Measurements from ENCODE around the gene RSPH4A. TPM values are rescaled to one million over a fixed set of nuclear protein-coding genes. Genes with fewer than 3 reads are reported as not detected.
A peak's percentile ranks its signal among the peaks of the same experiment; 100 is the strongest.

The RSPH4A gene
- total RNA-seq (0.15 and 0.18 TPM in 2 replicates), polyA plus RNA-seq (0.06 TPM in 1 of 2 replicates, not detected in the other), polyA minus RNA-seq (not detected in 2 replicates), Bru-seq, nascent RNA (percentile 30 among the genes with signal in this experiment), BruChase-seq, experiment 1, labeled RNA remaining after a 6-hour chase (percentile 17 among the genes with signal in this experiment), BruChase-seq, experiment 2, labeled RNA remaining after a 2-hour chase (percentile 19 among the genes with signal in this experiment)
- 0.06 and 0.13 TPM in 2 replicates for polyA plus RNA-seq (2011; cell fraction: cytosol; rRNA removed)
- 0.48 and 0.53 TPM in 2 replicates for polyA plus RNA-seq (2011; cell fraction: nucleus; rRNA removed)
- polyA plus RNA-seq (2012): 0.13 TPM in 1 of 2 replicates, not detected in the other
- not detected for polyA minus RNA-seq (2011; cell fraction: cytosol; rRNA and poly(A)+ RNA removed)
- 0.29 and 0.34 TPM in 2 replicates for polyA minus RNA-seq (2011; cell fraction: nucleus; rRNA and poly(A)+ RNA removed)
- long read RNA-seq, partial matches to known transcripts: 1 of 1 reads
- long read RNA-seq, other reads (novel, unspliced or antisense): 0 of 1 reads

GRCh38 chr6:116615937-116616736 is at the start of gene RSPH4A:
Gene RSPH4A, plus strand, starts transcription at chr6:116616479. Its CDS starts 145 bp downstream, at chr6:116616624.
- CTCF ChIA-PET: interaction anchor here (0.6 to 1.5 kb wide), 17 partner anchors 8 to 348 kb away, joined by 3 to 6 read pairs (median 4); partner anchors contain the start of genes CALHM5, FAM162B and RWDD1
- Histone ChIP-seq H3K27ac (ENCODE audit: insufficient read depth, low read depth, low read length) (no peak within 1 kb of the TSS), H3K27me3 (ENCODE audit: control insufficient read depth in 2 of 2, insufficient read depth in 2 of 2, low read length in 2 of 2) (peaks cover 6 to 16% of the 10 kb centered on the region in 2 experiments), H3K9me3 (replicated peaks; ENCODE audit: control insufficient read depth, insufficient read depth, low read length) (no peaks in the 10 kb centered on the region), H3K9me1 (replicated peaks; ENCODE audit: control insufficient read depth, extremely low read depth, insufficient read depth, low read length) (no peaks in the 10 kb centered on the region), H3K36me3 (ENCODE audit: control insufficient read depth in 2 of 2, extremely low read depth in 1 of 2, insufficient read depth in 2 of 2, low read length in 2 of 2) (no peaks in the 10 kb centered on the region), H4K20me1 (replicated peaks; ENCODE audit: control insufficient read depth, extremely low read depth, insufficient read depth, low read length) (no peaks in the 10 kb centered on the region), H3K4me1 (ENCODE audit: control insufficient read depth, extremely low read depth, insufficient read depth, low read length) (peaks cover 9% of the 10 kb centered on the region), H3K4me3 (replicated peaks in 1 of 3; ENCODE audit: insufficient read depth in 1 of 3, low read depth in 1 of 3, low read length in 3 of 3) (peak within 1 kb of the TSS; percentile 52 to 84 (median 70)), H3K4me2 (ENCODE audit: insufficient read depth, low read length) (peak within 1 kb of the TSS; percentile 93), H3K79me2 (ENCODE audit: control insufficient read depth, insufficient read depth, low read length) (no peaks in the 10 kb centered on the region), H3K9ac (replicated peaks; ENCODE audit: extremely low read depth, insufficient read depth, low read length) (peak within 1 kb of the TSS; percentile 53), H2AFZ (ENCODE audit: low read depth, low read length) (peak within 1 kb of the TSS; percentile 100)
- dilution Hi-C loops (cut with MboI; ENCODE audit: extremely low pct_ligation_motif_present, low sequenced_read_pairs): no loop called here
- FAIRE-seq (peak; percentile 100), DNase-seq (ENCODE audit: low read depth, low spot score) (peak; percentile 98)
- POLR2A ChIA-PET: interaction anchor here (0.7 kb wide), 1 partner anchor 56 kb away, joined by 3 read pairs; no protein-coding TSS in a partner anchor
- no peak for TF ChIP-seq FOS (IDR thresholded peaks at IDR 0.05; ENCODE audit: borderline replicate concordance, insufficient read depth, low read length)
- TF ChIP-seq EZH2 (IDR thresholded peaks at IDR 0.05; ENCODE audit: borderline replicate concordance, low read depth, low read length, severe bottlenecking): no peak
- no peak for TF ChIP-seq POLR2A (IDR thresholded peaks at IDR 0.05; ENCODE audit: low read depth, low read length)
- no peak for TF ChIP-seq POLR2AphosphoS5 (IDR thresholded peaks at IDR 0.05; ENCODE audit: insufficient read depth, low read depth, low read length)
- TF ChIP-seq CTCF (IDR thresholded peaks at IDR 0.05; ENCODE audit: extremely low read depth in 1 of 2, insufficient read depth in 1 of 2, low read depth in 1 of 2, low read length in 2 of 2): no peak
- no peak for TF ChIP-seq JUN (IDR thresholded peaks at IDR 0.05; ENCODE audit: borderline replicate concordance, insufficient read depth, insufficient read length, low read depth)
- TF ChIP-seq MYC (IDR thresholded peaks at IDR 0.05; ENCODE audit: low read depth, low read length): no peak
- no peak for TF ChIP-seq GATA2 (IDR thresholded peaks at IDR 0.05; ENCODE audit: insufficient read depth, insufficient read length, low read depth, low read length)
- TF ChIP-seq, protein P1, sequence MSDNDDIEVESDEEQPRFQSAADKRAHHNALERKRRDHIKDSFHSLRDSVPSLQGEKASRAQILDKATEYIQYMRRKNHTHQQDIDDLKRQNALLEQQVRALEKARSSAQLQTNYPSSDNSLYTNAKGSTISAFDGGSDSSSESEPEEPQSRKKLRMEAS (IDR thresholded peaks at IDR 0.05; ENCODE audit: insufficient read depth, insufficient read length): no peak
- intact Hi-C loops (cut with micrococcal nuclease): loop anchor here (1.0 to 10.0 kb wide), 2 partner anchors 337 to 349 kb away; partner anchors contain the start of gene TSPYL1
- BruUV-seq (replicated peaks): no TSS peak
